GM21786 (cell line): ENCODE data around the gene DLK1.

ENCODE experiments used
- ATAC-seq: cut with Tn5 transposase; IDR thresholded peaks from one replicate; pipeline ENCODE4 v1.9.1; 2021; ENCODE audit not compliant: unreplicated experiment

Gene DLK1

GRCh38 chr14:100692859-100693558 lies 33.7 kb upstream of the DLK1 start:
- no peak for ATAC-seq

GRCh38 chr14:100693877-100694578 lies 32.7 kb upstream of the DLK1 start:
- no peak for ATAC-seq

DNA sequence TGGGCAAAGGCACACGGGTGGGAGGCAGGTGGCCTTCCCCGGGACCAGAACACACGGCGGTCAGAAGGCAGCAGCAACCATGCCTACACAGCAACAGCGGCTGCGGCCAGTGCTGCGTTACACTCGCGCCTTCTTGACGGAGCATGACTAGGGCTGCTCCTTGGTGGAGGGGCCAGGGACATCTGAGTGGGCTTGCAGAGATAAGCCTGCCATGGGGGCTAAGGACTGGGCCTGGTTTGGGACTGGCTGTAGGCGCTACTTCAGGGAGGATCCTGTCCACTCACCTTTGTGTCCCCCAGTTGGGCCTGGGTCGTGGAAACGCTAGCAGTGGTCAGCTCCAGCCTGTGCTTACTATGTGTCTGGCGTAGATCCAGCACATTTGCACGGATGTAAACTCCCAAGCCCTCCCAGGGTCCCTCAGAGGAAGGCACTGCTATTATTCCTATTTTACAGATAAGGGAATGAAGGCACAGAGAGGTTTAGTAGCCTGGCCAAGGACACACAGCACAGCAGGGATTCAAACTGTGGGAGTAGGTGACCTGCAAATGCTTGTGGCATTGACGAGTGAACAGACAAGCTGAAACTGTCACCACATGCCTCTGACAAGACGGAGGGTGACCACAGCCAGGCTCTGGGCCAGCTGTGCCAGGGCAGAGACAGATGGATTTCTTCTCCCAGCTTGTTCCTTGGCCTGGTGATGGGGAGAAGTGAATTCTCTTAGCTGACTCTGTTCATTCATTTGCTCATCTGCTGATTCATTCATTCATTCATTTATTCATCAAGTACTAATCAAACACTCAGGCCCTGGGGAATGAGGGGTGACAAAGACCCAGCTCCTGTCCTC lies 31.9 kb upstream of the DLK1 start:
- no peak for ATAC-seq

GRCh38 chr14:100695423-100695738 lies 31.3 kb upstream of the DLK1 start:
- no peak for ATAC-seq

GRCh38 chr14:100696008-100696407 lies 30.7 kb upstream of the DLK1 start:
- no peak for ATAC-seq

GRCh38 chr14:100696590-100696989 lies 30.1 kb upstream of the DLK1 start:
- ATAC-seq = no peak

DNA sequence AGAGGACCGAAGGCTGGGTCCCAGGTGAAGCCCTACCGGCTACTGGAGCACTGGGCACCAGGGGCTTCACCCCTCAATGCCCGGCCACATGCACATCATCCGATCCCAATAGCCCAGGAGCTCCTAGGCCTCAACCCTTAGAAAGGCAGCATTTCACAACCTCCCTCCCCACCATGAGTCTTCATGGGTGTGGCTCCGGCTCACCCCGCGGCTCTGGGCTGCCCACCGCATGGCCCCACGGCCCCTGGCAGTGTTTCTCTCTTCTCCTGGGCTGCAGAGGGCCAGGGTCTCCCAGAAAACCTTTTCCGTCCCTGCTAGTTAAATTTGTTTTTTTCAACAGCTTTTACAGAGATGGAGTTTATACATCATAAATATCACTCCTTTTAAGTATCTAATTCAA lies 28.6 kb upstream of the DLK1 start:
- no peak for ATAC-seq

DNA sequence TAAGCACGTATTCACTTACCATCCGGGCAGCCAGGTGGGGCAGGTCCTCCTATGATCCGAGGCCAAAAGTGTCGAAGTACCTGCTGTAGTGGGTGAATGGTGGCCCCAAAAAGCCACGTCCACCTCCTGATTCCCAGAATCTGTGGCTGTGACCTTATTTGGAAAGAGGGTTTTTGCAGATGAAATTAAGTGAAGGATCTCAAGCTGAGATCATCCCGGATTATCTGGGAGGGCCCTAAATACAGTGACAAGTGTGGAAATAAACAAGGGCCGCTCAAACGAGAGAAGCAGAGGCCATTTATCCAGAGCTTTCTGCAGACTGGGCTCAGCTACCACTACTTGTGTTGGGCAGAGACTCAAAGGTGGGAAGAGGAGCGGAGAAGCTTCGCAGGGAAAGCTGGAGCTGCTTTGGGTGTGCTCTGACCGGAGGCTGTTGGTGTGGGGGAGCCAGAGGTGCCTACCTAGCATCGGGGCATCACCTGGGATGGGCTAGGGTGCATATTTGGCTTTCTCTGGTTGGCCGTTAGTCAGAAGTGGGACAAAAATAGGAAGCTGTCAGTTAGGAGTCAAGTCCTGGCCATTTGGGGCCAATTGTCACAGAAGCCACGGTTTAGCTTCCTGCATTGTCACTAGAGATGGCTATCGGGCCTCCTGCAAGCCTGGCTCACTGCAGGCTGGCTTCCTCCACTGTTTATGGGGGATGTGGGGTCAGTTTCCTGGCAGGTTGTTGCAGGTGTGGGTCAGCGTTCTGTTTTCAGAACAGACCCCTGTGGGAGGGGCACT lies 27.8 kb upstream of the DLK1 start:
- ATAC-seq = no peak

GRCh38 chr14:100701314-100701713 lies 25.4 kb upstream of the DLK1 start:
- no peak for ATAC-seq

GRCh38 chr14:100702590-100702989 lies 24.1 kb upstream of the DLK1 start:
- ATAC-seq = no peak

DNA sequence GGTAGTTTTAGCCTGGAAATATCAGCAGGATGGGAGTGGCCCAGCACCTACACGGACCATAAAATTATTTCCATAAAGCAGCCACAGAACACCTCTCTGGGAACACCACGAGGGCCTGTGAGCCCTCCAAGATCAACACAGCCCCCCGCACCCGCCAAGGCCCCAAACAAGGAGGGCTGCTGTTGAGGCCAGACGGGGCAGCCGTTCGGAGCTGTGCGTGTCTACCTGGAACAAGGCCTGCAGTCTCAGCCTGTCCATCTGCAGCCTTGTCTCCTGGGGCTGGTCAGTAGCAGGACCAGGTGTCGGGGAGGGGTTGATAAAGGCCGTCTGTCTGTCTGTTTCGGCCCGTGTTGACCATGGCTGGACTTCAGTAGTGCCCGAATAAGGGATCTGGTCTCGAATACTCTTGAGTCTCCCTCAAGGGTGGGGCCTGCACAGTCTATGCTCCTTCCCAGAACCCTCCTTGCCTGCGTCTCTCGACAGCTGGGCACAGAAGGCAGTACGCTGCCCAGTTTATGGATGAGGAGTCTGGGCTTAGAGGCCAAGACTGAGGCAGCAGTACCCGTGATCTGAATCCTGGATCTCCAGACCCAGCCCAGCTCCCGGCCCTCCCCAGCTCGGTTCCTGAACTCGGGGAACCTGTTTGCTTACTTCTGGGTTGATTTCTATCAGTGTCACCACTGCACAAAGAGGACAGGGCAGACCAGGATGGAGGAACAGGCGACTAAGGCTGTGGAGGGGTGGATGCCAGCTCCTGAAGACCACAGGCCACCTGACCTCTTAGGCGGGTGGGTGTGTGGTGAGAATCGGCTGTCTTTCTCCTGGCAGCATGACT lies 23.1 kb upstream of the DLK1 start:
- ATAC-seq = no peak

DNA sequence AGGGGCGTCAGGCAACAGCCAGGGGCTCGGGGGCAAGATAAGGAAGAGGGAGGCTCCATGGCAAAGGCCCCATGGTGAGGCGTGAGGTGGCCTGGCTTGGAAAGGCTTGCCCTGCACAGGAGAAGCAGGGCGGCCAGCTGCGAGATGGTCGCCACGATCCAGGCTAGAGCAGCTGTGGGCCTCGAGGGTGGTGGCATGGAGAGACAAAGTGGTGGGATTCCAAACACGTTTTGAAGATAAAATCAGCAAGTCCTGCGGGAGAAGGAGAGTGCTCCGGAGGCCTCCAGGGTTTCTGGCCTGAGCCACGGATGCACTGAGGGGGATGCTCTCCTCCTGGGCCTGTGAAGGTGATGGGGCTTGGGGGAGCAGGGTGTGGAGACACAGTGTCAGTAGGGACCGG lies 20.5 kb upstream of the DLK1 start:
- no peak for ATAC-seq

GRCh38 chr14:100706860-100707259 lies 19.8 kb upstream of the DLK1 start:
- no peak for ATAC-seq

GRCh38 chr14:100708425-100709288 lies 18.0 kb upstream of the DLK1 start:
- ATAC-seq = no peak

DNA sequence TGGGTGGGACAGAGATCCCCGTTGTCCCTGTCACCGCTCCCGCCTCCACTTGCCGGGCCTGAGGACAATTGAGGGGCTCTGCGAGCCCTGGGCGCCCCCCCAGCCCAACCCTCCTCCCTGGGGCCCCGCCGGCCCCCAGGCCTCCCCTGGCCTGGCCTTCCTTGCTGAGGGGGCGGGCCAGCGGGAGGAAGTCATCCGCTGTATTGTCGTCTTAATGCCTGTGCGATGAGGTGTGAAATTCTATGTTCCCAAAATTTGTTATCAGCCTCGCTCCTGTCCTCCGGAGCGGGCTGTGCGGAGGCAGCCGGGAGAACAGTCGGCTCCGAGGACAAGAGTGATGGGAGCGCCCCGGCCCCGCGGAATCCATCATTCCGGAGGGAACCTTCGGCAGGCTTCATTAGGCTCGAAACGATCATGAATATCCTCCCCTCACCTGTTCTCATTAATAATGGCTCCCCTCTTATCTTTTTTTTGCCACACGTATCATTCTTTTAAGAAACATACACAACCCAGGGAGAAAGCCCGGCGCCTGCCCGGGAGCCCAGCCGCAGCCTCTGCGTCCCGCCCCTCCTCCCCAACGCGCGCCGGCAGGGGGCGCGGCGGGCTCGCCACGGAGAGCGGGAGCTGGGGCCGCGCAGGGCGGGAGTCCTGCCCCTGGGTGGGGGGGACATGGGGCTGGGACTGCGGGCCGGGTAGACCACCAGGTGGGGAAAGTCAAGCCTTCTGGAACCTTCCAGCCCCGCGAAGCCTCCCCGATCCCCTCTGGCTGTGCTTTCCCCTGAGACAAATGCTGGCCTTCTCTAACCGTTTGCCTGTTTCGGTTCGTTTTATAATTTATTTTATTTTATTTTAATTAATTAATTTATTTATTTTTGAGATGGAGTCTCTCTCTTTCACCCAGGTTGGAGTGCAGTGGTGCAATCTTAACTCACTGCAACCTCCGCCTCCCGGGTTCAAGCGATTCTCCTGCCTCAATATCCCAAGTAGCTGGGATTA lies 17.1 kb upstream of the DLK1 start:
- ATAC-seq = no peak

DNA sequence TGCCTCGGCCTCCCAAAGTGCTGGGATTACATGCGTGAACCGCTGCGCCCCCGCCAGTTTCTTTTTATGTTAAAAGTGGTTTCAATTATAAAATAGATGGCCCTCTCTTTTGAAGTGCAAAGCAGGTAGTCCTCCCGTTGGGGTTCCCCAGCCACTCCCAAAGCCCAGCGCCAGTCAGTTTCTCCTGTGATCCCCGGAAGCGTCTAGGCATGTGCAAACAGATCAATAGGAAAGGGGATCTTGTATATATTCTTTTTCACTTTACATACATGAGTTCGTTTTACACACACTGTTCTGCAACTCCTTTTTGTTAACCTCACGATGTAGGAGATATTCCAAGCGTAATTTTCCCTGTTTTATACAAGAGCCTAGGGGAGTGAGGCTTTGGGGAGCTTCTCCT lies 16.3 kb upstream of the DLK1 start:
- ATAC-seq = no peak

DNA sequence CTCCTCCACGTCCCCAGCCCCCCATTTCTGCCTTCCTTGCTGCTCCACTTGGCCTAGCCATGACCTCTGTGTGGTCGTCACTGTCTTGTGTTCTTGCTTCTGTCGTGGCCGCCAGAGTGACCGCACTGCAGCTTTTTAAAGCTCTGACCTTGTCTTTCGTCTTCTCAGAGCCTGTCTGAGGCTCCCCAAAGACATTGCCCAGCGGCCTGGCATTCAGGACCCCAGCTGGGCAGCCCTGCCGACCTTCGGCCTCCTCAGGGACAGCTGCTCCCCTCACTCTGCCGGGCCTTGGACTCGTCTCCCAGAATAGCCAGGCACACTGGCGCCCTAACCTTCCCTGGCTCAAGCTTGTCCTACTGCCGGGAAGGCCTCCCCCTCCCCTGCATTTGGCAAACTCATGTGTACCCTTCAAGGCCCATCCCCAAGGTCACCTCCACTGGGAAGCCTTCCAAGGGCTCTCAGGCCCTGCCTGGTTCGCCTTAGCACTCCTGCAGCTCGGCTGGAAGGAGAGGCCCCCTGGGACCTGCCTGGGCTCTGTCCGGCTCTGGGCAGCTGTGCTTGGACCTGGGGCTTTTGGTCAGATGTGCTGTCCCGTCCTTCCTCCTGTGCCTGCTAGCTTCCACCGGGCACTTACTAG lies 15.7 kb upstream of the DLK1 start:
- no peak for ATAC-seq

- ATAC-seq = no peak
These were observed 15.2 kb upstream of the DLK1 start for GRCh38 chr14:100711493-100711892.
